Right lobe of liver (tissue), 6 donors: Measurements from ENCODE around the gene P2RX2. TPM values are rescaled to one million over a fixed set of nuclear protein-coding genes. Genes with fewer than 3 reads are reported as not detected.
A peak's percentile ranks its signal among the peaks of the same experiment; 100 is the strongest.

Experiments used
- ATAC-seq, 4 donors: fragments of 200-7000 bp; cut with Tn5 transposase; one replicate each; pipeline ENCODE4 v1.9.1; 2020; ENCODE audit warnings: mild to moderate bottlenecking in 4 of 4, moderate library complexity in 4 of 4
- DNase-seq, 3 donors: peaks; one replicate each; pipeline ENCODE4 v3.0.0-alpha.2; 2020
- H3K27ac ChIP-seq, 3 donors: fragments of 200-600 bp; one replicate each; pipeline ENCODE4 v1.8.0; 2022
- H3K27me3 ChIP-seq, 2 donors: fragments of 200-600 bp; one replicate each; pipeline ENCODE4 v1.8.0; 2022
- H3K36me3 ChIP-seq, 4 donors: fragments of 200-600 bp; sonication (generic) in 1 of 4; one replicate each; pipeline versions ENCODE4 v1.5.1 to v1.8.0; 2017 to 2022; ENCODE audit warnings: control low read depth in 1 of 4
- H3K4me1 ChIP-seq, 4 donors: fragments of 200-600 bp; sonication (generic) in 1 of 4; one replicate each; pipeline versions ENCODE4 v1.5.1 to v1.8.0; 2017 to 2022; ENCODE audit warnings: control low read depth in 1 of 4
- H3K4me3 ChIP-seq, 3 donors: fragments of 200-600 bp; one replicate each; pipeline ENCODE4 v1.8.0; 2022
- H3K9me3 ChIP-seq, 4 donors: fragments of 200-600 bp; sonication (generic) in 1 of 4; one replicate each; pipeline versions ENCODE4 v1.5.1 to v1.8.0; 2017 to 2022; ENCODE audit warnings: control low read depth in 1 of 4
- POLR2A ChIP-seq: fragments of 450-650 bp; IDR thresholded peaks from one replicate; pipeline ENCODE4 v1.6.1; 2017; ENCODE audit warnings: antibody characterized with exemption, mild to moderate bottlenecking
- WGBS: methylation state at CpG from one replicate; pipeline ENCODE4 v1.1.6; 2018; ENCODE audit warnings: low coverage, low lambda C conversion rate; ENCODE audit not compliant: insufficient coverage; ENCODE audit errors: missing lambda C conversion rate; 5-methylcytosine and 5-hydroxymethylcytosine counted together
- intact Hi-C, 2 donors: fragments of 100-400 bp; cut with DNase I; formaldehyde crosslinking; loops; one replicate each; pipeline versions ENCODE4 v1.11.2 to v1.14.1; 2022
- total RNA-seq, 6 experiments: library from RNA; depleted of rRNA in 2 of 6; stranded (reverse); fragments of >200 nt in 2 of 6; fragmentation: NEBNext Ultra II Directional in 3 of 6; extraction: Animal tissue kit (Norgen Biotek cat#: 25700) in 3 of 6; gene quantifications; one replicate each; pipeline versions ENCODE4 v1.1.0 to v1.2.4, GENCODE V29; 2016 to 2023
- TF ChIP-seq, protein P1 (sequence below), 4 donors: fragments of 200-600 bp in 3 of 4; fragments of 450-650 bp in 1 of 4; IDR thresholded peaks; one replicate each; pipeline versions ENCODE4 v1.5.1 to v1.8.0; 2016 to 2022; ENCODE audit warnings: antibody characterized with exemption in 4 of 4, mild to moderate bottlenecking in 2 of 4
- donor health status: DM: no; HTN: yes; CAD: no.
- donor health status: DM: no; HTN: no; CAD: no.
- donor health status: DM: no; HTN: no; CAD: no.
- donor health status: DM: no; HTN: yes; CAD: no.
- donor health status: DM: no; HTN: yes; CAD: no.

Gene P2RX2
- total RNA-seq, 6 experiments from 2014 or later: not detected

GRCh38 chr12:132662901-132663755 is 44.6 kb downstream of the P2RX2 start:
- DNase-seq: peak in 2 of 3 donors; percentile 12 to 54
- Histone ChIP-seq H3K4me3 (no peak overlapping the region), H3K4me1 (no peaks in the 10 kb centered on the region), H3K27ac (no peak overlapping the region), H3K9me3 (no peaks in the 10 kb centered on the region), H3K27me3 (no peaks in the 10 kb centered on the region), H3K36me3 (peaks cover 0 to 72% (median 16%) of the 10 kb centered on the region in 4 donors)
- ATAC-seq: no peak
- TF ChIP-seq, protein P1, sequence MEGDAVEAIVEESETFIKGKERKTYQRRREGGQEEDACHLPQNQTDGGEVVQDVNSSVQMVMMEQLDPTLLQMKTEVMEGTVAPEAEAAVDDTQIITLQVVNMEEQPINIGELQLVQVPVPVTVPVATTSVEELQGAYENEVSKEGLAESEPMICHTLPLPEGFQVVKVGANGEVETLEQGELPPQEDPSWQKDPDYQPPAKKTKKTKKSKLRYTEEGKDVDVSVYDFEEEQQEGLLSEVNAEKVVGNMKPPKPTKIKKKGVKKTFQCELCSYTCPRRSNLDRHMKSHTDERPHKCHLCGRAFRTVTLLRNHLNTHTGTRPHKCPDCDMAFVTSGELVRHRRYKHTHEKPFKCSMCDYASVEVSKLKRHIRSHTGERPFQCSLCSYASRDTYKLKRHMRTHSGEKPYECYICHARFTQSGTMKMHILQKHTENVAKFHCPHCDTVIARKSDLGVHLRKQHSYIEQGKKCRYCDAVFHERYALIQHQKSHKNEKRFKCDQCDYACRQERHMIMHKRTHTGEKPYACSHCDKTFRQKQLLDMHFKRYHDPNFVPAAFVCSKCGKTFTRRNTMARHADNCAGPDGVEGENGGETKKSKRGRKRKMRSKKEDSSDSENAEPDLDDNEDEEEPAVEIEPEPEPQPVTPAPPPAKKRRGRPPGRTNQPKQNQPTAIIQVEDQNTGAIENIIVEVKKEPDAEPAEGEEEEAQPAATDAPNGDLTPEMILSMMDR (IDR thresholded peaks at IDR 0.05): no peak
- no peak for TF ChIP-seq POLR2A
- intact Hi-C loops: no loop called here
- 85% methylated on average over 7 of the region's 29 CpGs for WGBS

GRCh38 chr12:132664206-132665148 is 45.9 kb downstream of the P2RX2 start:
- Histone ChIP-seq H3K27me3 (no peaks in the 10 kb centered on the region), H3K36me3 (peaks cover 0 to 69% (median 15%) of the 10 kb centered on the region in 4 donors), H3K9me3 (no peaks in the 10 kb centered on the region), H3K4me1 (no peaks in the 10 kb centered on the region), H3K4me3 (no peak overlapping the region), H3K27ac (no peak overlapping the region)
- TF ChIP-seq POLR2A: no peak
- TF ChIP-seq, protein P1 (IDR thresholded peaks at IDR 0.05): no peak
- intact Hi-C loops: no loop called here
- ATAC-seq (no peak), DNase-seq (peak in 2 of 3 donors; percentile 14 to 49)
- WGBS: 72% methylated on average over 7 of the region's 21 CpGs

GRCh38 chr12:132665149-132665491 is 46.5 kb downstream of the P2RX2 start:
- no peak for TF ChIP-seq POLR2A
- TF ChIP-seq, protein P1 (IDR thresholded peaks at IDR 0.05): no peak
- ATAC-seq (no peak), DNase-seq (no peak)
- H3K9me3 ChIP-seq: no peaks in the 10 kb centered on the region
- no peaks in the 10 kb centered on the region for H3K4me1 ChIP-seq
- WGBS: 95% methylated on average over 13 of the region's 13 CpGs
- H3K36me3 ChIP-seq: peaks cover 0 to 63% (median 14%) of the 10 kb centered on the region in 4 donors
- no peak overlapping the region for H3K4me3 ChIP-seq
- H3K27ac ChIP-seq: no peak overlapping the region
- no peaks in the 10 kb centered on the region for H3K27me3 ChIP-seq
- intact Hi-C loops: no loop called here

- no peak overlapping the region for H3K4me3 ChIP-seq
- peaks cover 0 to 57% (median 14%) of the 10 kb centered on the region in 4 donors for H3K36me3 ChIP-seq
- DNase-seq: peak in 1 of 3 donors; percentile 1
- intact Hi-C loops: no loop called here
- no peaks in the 10 kb centered on the region for H3K4me1 ChIP-seq
- WGBS: 86% methylated on average over 6 of the region's 6 CpGs
- TF ChIP-seq, protein P1 (IDR thresholded peaks at IDR 0.05): no peak
- TF ChIP-seq POLR2A: no peak
- no peaks in the 10 kb centered on the region for H3K27me3 ChIP-seq
- no peak overlapping the region for H3K27ac ChIP-seq
- H3K9me3 ChIP-seq: no peaks in the 10 kb centered on the region
- no peak for ATAC-seq
Measured at GRCh38 chr12:132665794-132666193, 47.2 kb downstream of the P2RX2 start.
